B cell (primary cell): ENCODE measurements around the gene CLSTN2.

Experiments
- EZH2 ChIP-seq: IDR thresholded peaks from 2 replicates; pipeline ENCODE4 v1.6.1; 2012; ENCODE audit warnings: borderline replicate concordance, low read depth, mild to moderate bottlenecking, moderate library complexity, low read length; ENCODE audit not compliant: insufficient read depth, poor library complexity, severe bottlenecking
- TF ChIP-seq, protein P1 (sequence below): fragments of 200-600 bp; IDR thresholded peaks from one replicate; pipeline ENCODE4 v1.8.0; 2022; ENCODE audit warnings: antibody characterized with exemption, mild to moderate bottlenecking

DNA sequence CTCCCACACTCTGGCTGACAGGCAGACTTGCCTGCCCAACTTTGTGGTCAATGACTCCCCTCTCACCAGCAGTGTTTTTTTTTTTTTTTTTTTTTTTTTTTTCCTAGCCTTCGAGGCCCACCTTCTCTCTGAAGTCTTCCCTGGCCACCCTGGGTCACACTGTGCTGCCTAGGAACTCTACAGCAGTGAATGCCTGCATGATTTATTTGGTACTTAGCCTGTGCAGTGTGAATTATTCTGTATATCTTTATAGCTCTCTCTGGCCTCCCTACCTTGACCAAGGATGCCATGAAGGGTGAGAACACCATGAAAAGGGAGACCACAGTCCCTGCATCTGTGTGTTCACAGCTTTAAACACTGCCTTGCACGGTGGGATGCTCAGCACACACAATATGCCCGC lies 141.6 kb downstream of the CLSTN2 start:
- TF ChIP-seq, protein P1, sequence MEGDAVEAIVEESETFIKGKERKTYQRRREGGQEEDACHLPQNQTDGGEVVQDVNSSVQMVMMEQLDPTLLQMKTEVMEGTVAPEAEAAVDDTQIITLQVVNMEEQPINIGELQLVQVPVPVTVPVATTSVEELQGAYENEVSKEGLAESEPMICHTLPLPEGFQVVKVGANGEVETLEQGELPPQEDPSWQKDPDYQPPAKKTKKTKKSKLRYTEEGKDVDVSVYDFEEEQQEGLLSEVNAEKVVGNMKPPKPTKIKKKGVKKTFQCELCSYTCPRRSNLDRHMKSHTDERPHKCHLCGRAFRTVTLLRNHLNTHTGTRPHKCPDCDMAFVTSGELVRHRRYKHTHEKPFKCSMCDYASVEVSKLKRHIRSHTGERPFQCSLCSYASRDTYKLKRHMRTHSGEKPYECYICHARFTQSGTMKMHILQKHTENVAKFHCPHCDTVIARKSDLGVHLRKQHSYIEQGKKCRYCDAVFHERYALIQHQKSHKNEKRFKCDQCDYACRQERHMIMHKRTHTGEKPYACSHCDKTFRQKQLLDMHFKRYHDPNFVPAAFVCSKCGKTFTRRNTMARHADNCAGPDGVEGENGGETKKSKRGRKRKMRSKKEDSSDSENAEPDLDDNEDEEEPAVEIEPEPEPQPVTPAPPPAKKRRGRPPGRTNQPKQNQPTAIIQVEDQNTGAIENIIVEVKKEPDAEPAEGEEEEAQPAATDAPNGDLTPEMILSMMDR = no peak
- TF ChIP-seq EZH2 = no peak
